Fibroblast of peridontal ligament (primary cell): ENCODE results near the gene CASKIN1.
A peak's percentile ranks its signal among the peaks of the same experiment; 100 is the strongest.
"Not testable (repeated sequence)": the region's sequence is repeated elsewhere in the genome, so short reads cannot be mapped to it uniquely, and the experiment has no call there.

Experiments used
- DNase-seq: peaks from one replicate; pipeline ENCODE4 v3.0.0-alpha.2; 2010; ENCODE audit errors: extremely low read depth

Gene CASKIN1

DNA sequence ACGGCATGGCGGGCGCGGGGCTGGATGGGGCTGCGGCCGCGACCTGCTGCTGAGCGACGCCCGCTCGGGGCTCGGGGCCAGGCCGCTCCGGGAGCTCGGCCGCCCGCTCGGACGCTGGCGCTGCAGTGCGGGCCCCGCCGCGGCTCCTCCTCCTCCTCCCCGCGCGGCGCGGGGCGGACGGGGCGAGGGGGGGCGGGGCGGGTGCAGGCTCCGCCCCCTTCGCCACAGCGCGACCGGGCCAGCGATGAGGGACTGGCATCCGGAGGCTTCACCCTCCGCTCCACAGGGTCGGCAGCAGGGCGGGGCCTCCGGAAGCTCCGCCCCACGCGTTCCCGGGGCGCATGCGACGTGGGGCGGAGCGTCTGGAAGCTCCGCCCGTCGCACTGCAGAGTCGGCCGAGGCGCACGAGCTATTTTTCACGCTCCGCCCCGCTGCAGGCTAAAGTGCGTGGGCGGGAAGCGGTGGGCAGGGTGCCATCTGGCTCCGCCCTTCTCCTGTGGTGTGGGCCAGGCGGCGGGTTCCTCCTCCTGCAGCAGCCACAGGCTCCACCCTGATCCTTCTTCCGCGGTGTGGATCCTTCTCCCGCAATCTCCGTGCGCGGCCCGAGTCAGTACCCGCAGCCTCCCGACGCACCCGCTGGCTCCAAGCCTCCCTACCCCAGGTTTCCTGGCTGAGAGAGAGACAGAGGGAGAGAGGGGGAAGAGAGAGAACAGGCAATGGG is 60.5 kb downstream of the CASKIN1 start, which contains the start of gene PKD1:
PKD1 (minus strand) TSS at position 129 of the 721 bp plus-strand sequence. CDS start 209 bp downstream, outside the sequence.
- peak; percentile 94 for DNase-seq

DNA sequence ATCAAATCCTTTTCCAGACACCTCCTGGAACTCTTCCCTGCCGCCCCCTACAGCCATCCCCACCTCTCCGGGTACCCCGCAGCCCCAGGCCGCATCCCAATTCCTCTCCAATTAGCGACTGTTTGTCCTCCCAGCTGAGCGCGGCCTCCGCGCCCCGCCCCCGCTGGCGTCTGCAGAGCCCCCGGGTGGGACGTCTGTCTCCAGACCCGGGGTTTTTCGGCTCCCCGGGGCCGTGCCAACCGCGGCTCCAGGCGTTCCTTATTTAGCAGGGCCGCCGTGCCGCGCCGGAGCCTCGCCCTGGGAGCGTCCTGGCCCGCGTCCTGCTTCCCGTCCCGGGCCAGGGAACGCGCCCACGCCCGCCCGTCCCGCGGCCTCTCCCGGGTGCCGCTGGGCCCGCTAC is 61.3 kb downstream of the CASKIN1 start:
- DNase-seq: not testable (repeated sequence)

DNA sequence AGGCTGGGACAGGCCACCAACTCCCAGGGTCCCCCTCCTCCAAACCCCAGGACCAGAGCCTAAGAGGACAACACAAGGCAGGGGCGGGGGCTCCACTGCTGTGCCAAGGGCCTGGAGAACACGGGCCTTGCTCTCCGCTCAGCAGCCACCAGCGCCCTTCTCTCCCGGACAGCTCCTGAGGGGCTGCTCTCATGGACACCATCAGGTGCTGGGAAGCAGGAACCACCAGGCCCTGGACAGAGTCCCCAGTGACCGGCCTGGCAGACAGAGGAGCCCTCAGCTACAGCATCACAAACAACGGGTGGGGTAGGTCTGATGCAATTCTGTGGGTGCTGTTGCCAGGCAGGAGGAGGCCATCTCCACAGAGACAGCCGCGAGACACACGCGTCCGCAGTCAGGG is 62.6 kb downstream of the CASKIN1 start:
- not testable (repeated sequence) for DNase-seq

DNA sequence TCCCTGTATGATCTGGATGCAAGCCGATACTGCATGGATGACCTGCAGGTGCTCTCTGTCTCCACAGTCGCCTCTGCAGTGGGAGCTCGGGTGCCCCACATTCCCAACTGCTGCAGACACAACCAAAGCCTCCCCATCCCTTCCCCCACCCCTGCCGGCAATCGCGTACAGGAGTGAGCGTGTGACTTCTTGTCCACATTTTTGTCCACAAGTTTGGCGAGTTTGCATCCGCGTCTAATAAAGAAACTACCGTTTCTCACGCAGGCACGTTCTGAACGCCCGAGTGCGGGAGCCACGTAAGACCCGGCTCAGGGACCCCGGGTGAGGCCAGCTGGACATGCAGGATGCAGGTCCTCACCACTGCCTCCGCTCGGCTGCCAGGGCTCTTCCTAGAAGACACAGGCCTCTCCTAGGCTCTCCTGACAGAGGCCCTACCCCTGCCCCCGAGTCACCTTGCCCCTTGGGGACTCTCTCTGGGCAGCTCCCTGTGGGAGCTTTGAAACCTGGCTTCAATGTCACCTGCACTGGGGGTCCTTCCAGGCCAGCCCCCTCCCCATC is 66.4 kb downstream of the CASKIN1 start:
- DNase-seq: not testable (repeated sequence)

DNA sequence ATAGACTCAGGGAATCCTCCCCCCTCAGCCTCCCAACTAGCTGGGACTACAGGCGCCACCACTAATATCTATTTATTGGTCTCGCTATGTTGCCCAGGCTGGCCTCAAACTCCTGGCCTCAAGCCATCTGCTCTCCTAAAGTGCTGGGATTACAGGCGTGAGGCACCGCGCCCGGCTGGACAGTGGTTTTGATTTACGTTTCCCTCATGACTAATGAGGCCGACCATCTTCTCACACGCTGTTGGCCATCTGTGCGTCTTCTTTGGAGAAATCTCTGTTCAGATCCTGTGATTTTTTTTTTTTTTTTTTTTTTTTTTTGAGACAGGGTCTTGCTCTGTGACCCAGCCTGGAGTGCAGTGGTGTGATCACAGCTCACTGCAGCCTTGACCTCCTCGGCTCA is 67.2 kb downstream of the CASKIN1 start:
- DNase-seq: not testable (repeated sequence)

- DNase-seq: peak; percentile 22
These were observed 68.7 kb downstream of the CASKIN1 start for GRCh38 chr16:2127630-2128280.
